Activated gamma-delta T cell treated with anti-CD3 and anti-CD28 coated beads, Interleukin-2, amount 50 U/mL, for 16 hours (primary cell): ENCODE data around the gene INKA2.

Source experiments
- DNase-seq: peaks from one replicate; pipeline ENCODE4 v3.0.0-alpha.2; 2020; ENCODE audit warnings: low read depth

INKA2 gene

DNA sequence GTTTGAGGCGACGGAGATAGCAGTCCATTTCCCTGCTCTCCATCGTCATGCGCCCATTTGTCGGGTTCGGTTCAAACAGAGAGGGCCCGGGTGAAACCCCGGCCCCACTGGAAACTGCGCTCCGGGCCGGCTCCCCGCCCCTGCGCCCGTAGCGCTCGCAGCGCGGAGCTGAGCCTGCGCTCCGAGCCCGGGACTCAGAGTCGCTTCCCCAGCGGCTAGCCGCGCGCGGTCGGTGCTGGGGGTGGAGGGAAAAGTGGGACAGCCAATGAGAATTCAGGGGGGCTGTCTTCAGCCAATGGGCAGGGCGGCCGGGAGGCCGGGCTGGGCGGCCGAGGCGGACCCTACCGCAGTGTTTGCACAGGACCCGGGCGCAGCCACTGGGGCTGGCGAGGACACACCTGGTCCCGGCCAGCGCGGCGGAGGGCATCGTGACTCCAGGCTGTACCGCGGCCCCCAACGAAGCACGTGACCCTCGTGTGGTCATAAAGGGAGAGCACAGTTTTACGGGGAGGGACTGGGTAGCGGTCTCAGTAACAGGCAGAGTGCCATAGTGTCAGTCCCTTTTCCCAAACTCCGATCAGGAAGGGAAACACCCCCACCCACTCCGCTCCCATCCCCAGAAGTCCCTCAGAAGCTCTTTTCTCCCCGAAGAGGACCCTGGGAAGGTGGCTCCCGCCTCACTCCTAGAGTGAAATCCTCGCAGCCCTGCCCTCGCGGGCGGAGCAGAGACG lies at the start of gene INKA2:
Gene INKA2, minus strand, starts transcription at position 202 of the 731 bp plus-strand sequence. Its CDS starts 153 bp downstream, at position 49.
- DNase-seq, result peak; percentile 42

- no peak for DNase-seq
Observed at GRCh38 chr1:111786669-111787207, 47.5 kb upstream of the INKA2 start.

GRCh38 chr1:111784273-111784901 lies 45.2 kb upstream of the INKA2 start:
- DNase-seq, result no peak

- no peak for DNase-seq
Observed at GRCh38 chr1:111779546-111779945, 40.4 kb upstream of the INKA2 start.

DNA sequence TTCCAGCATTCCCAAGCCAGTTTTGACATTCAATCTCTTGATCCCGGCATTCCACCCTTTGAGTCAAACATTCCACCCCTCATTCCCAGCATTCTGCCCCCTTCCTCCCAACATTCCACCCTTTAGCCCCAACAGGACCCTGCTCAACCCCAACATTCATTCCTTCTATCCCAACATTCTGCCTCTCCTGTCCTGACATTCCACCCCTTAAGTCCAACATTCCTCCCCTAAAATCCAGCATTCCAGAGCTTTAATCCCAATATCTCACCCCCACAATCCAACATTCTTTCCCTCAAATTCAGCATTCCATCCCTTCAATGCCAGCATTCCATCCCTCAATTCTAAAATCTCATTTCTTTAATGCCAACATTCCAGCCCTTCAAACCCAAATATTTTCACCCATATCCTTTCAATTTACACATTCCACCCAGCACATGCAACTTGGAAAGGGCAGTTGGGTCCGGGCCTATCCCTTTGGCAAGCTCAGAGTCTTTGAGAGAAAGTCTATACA lies 39.4 kb upstream of the INKA2 start:
- DNase-seq, result no peak

- no peak for DNase-seq
Observed at GRCh38 chr1:111778066-111778465, 38.9 kb upstream of the INKA2 start.

- DNase-seq, result no peak
Observed at GRCh38 chr1:111777301-111777700, 38.1 kb upstream of the INKA2 start.

- no peak for DNase-seq
Observed at GRCh38 chr1:111776861-111777260, 37.7 kb upstream of the INKA2 start.

DNA sequence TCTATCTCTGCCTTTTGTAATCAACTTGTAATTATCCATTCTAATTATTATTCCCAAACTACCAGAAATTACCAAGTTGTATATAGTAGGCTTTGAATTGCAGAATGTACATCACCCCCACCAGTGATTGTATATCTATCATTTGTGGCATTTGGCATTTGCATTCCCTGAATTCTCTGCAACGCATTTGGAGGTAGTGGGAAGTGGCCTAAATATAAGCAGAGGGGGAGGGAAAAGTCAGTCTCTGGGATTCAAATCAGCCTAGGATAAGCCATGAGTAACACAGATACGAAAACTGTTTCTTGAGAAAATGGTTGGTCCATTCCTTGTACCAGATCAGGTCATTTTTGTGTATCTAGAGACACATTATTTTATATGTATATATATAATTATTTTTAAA lies 37.2 kb upstream of the INKA2 start:
- no peak for DNase-seq

GRCh38 chr1:111775966-111776365 lies 36.8 kb upstream of the INKA2 start:
- DNase-seq, result no peak

DNA sequence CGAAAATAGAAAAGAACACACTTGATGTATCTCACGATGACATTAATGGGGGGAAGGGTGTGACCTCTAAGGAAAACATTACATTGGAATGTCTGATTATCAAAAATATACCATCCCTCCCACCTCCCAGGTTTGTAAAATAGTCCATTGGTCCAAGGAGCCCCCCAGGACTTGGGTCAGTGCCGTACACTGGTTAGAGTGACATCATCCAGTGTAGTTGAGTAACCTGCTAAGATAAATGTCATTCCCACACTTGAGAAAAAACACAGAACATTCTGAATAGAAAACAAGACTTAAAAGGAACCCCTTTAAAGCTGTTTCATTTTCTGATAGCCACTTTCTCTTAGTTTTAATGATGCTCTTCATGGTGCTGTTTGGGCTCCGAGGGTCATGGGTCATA lies 31.7 kb upstream of the INKA2 start:
- no peak for DNase-seq

DNA sequence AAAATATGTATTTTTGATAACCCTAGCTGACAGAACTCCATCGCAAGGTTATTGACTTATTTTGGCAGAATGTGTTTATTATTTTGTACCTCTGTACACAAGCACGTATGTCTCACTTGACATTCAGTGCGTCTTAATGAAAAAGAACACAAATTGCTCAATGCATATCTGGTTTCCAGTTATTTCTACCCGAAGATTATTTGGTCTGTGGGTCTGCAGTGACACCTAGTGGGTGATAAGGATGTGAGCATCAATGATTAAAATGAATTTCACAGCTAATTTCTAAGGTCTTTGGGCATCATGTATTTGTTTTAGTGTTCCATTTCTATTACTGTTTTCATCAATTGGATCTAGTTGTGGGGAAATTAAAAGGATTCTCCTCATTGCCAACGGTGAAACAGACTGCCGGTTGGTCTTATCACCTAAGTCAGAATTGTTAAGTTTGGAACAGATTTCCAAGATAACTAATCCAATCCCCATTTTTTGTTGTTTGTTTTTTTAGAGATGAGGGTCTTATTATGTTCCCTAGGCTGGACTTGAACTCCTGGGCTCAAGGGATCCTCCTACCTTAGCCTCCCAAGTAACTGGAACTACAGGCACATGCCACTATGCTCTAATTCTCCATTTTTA lies 30.4 kb upstream of the INKA2 start:
- peak; percentile 21 for DNase-seq

GRCh38 chr1:111768625-111769024 lies 29.4 kb upstream of the INKA2 start:
- no peak for DNase-seq

DNA sequence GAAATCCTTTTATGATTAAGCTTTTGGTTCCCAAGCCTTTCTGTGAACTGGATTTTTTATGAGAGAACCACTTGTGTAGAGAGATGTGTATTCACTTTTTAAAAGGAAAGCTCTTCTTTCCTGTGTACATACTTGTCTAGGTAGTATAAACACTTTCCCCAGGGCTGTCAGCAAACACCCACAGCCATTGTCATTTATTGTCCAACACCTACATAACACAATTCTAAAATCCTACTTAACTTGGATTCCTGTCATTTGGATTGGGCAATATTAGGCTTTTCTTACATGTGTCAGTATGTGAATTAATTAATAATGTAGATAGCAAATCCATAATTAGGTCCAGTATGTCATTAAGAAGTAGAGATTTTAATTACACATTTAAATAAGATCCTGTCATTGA lies 28.8 kb upstream of the INKA2 start:
- DNase-seq, result no peak

GRCh38 chr1:111762332-111762731 lies 23.1 kb upstream of the INKA2 start:
- no peak for DNase-seq

GRCh38 chr1:111761717-111762116 lies 22.5 kb upstream of the INKA2 start:
- DNase-seq, result no peak

DNA sequence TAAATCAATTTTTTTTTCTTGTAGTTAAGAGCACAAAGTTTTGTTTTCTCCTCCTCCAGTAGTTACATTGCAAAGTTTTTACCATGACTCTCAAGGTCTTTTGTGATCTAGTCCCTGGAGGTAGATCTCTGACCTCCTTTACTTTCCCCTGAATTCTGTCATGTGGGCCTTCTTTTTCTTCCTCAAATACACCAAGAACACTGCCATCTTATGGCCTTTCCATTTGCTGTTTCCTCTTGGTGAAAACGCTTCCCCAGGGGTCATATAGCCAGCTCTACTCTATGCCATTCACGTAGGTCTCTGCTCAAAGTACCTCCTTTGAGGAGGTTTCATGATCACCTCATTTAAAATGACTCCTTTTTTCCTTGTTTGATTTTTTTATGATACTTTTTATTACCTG lies 19.2 kb upstream of the INKA2 start:
- no peak for DNase-seq

GRCh38 chr1:111756124-111756513 lies 16.9 kb upstream of the INKA2 start:
- no peak for DNase-seq

GRCh38 chr1:111755331-111756123 lies 16.3 kb upstream of the INKA2 start, which contains the start of gene DDX20:
TSS of gene DDX20 (plus strand) at chr1:111755901. CDS start at chr1:111755925, 24 bp downstream.
- DNase-seq, result peak; percentile 90

- no peak for DNase-seq
Observed at GRCh38 chr1:111754984-111755330, 15.8 kb upstream of the INKA2 start.

GRCh38 chr1:111751906-111752575 lies 12.8 kb upstream of the INKA2 start:
- no peak for DNase-seq
